Osteocyte (in vitro differentiated cells): ENCODE measurements around the gene EVPLL. TPM values are rescaled to one million over a fixed set of nuclear protein-coding genes. Genes with fewer than 3 reads are reported as not detected.
A peak's percentile ranks its signal among the peaks of the same experiment; 100 is the strongest.
"Not testable (repeated sequence)": the region's sequence is repeated elsewhere in the genome, so short reads cannot be mapped to it uniquely, and the experiment has no call there.

Experiments used
- DNase-seq: peaks from one replicate; pipeline ENCODE4 v3.0.0; 2021; ENCODE audit warnings: mixed read lengths; ENCODE audit not compliant: unreplicated experiment; ENCODE audit errors: extremely low spot score
- H3K27ac Mint-ChIP-seq: one replicate; pipeline ENCODE4 v1.8.0; 2021; ENCODE audit warnings: mild to moderate bottlenecking, mixed read lengths; ENCODE audit not compliant: unreplicated experiment
- H3K27me3 Mint-ChIP-seq: one replicate; pipeline ENCODE4 v1.8.0; 2021; ENCODE audit warnings: mixed read lengths; ENCODE audit not compliant: unreplicated experiment
- H3K36me3 Mint-ChIP-seq: one replicate; pipeline ENCODE4 v1.8.0; 2021; ENCODE audit warnings: mixed read lengths; ENCODE audit not compliant: unreplicated experiment
- H3K4me1 Mint-ChIP-seq: one replicate; pipeline ENCODE4 v1.8.0; 2021; ENCODE audit warnings: mixed read lengths; ENCODE audit not compliant: unreplicated experiment
- H3K4me3 Mint-ChIP-seq: one replicate; pipeline ENCODE4 v1.8.0; 2021; ENCODE audit warnings: mild to moderate bottlenecking, moderate library complexity, mixed read lengths; ENCODE audit not compliant: unreplicated experiment
- H3K9me3 Mint-ChIP-seq: one replicate; pipeline ENCODE4 v1.8.0; 2021; ENCODE audit warnings: mixed read lengths; ENCODE audit not compliant: unreplicated experiment
- microRNA-seq: library from miRNA; unstranded; fragments of <30 nt; microRNA quantifications from one replicate; pipeline ENCODE4 v1.1.0, GENCODE V29; 2020; ENCODE audit not compliant: unreplicated experiment
- total RNA-seq: library from RNA; stranded (reverse); gene quantifications from 2 replicates; pipeline ENCODE4 v1.2.1, GENCODE V29; 2021

Gene EVPLL
- total RNA-seq, 1 donor from 2014 or later, result not detected

- H3K4me1 Mint-ChIP-seq, result peaks cover 13% of the 10 kb centered on the region
- not testable (repeated sequence) for DNase-seq, H3K36me3 Mint-ChIP-seq, H3K27me3 Mint-ChIP-seq, H3K9me3 Mint-ChIP-seq
- H3K4me3 Mint-ChIP-seq, result peak overlapping the region; percentile 92
- H3K27ac Mint-ChIP-seq, result peak overlapping the region; percentile 95
Observed at GRCh38 chr17:18410736-18411135, 33.2 kb downstream of the EVPLL start.

GRCh38 chr17:18411377-18411864, 33.8 kb downstream of the EVPLL start:
- peak overlapping the region; percentile 92 for H3K4me3 Mint-ChIP-seq
- peaks cover 13% of the 10 kb centered on the region for H3K4me1 Mint-ChIP-seq

DNA sequence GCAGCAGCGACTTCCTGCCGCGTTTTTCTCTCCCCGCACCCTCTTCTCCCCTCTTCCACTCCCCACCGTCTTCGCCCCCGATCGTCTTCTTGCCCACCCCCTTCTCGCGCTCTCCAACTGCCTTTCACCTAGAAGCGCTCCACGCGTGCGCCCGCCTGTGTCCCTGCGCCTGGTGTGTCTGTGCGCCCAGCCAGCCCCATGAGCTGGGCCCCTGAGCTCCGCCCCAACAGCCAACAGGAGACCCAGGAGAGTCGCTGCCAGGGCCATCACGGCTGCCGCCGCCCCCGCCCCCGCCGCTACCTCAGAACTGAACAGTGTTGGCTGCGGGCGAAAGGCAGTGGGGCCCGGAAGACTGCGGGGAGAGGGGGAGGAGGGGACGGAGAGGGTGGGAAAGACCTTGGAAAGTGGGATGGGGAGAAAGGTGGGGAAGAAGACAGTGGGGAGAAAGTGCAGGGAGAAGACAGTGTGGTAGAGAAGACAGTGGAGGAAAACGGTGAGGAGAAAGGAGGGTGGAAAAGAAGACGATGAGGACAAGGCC, 34.5 kb downstream of the EVPLL start:
- not testable (repeated sequence) for H3K9me3 Mint-ChIP-seq, H3K27me3 Mint-ChIP-seq, H3K36me3 Mint-ChIP-seq, DNase-seq
- Mint-ChIP-seq H3K27ac (peak overlapping the region; percentile 95), H3K4me3 (peak overlapping the region; percentile 92), H3K4me1 (peaks cover 13% of the 10 kb centered on the region)

More at GRCh38 chr17:18411377-18411864, 33.8 kb downstream of the EVPLL start:
- H3K9me3 Mint-ChIP-seq, DNase-seq, H3K36me3 Mint-ChIP-seq, H3K27me3 Mint-ChIP-seq: not testable (repeated sequence)
- H3K27ac Mint-ChIP-seq, result peak overlapping the region; percentile 95

DNA sequence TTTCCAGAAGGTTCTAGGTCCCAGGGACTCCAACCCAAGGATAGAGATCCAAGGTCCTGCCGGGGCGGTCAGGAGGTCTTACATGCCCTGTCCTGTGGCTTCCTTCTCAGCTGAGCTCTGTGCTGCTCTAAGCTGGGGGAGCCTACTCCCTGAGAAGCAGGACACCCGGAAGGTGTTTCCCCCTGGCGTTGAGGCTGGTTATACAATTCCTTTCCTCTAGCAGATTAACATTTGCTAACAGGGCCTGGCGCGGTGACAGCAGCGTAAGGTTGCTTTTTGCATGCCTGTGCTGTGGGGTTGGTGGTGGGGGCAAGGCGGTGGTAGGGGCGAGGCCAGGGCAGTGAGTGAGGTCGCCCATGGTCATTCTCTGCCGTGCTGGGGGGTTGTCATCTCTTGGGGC, 43.9 kb downstream of the EVPLL start:
- H3K4me1 Mint-ChIP-seq, H3K4me3 Mint-ChIP-seq, H3K36me3 Mint-ChIP-seq, H3K27ac Mint-ChIP-seq, DNase-seq, H3K9me3 Mint-ChIP-seq, H3K27me3 Mint-ChIP-seq: not testable (repeated sequence)

DNA sequence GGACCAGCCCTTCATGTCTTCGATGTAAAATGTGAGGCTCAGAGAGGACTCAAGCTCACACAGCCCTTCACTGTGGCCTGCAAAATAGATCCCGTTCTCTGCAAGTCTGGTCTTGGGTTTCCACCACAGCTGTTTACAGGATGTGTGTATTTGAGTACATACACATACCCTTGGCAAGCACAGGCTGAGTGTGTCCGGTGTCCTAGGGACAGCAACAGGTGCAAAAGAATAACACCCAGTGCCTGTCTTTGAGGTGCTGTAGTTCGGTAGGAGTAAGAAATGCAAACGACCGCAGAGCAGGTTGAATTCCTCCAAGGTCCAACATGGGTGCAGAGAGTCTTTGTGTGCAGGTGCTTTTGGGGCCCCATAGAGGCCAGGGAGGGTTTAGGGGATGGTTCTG, 44.9 kb downstream of the EVPLL start:
- H3K9me3 Mint-ChIP-seq, H3K36me3 Mint-ChIP-seq, H3K27me3 Mint-ChIP-seq, H3K27ac Mint-ChIP-seq, H3K4me1 Mint-ChIP-seq, DNase-seq, H3K4me3 Mint-ChIP-seq: not testable (repeated sequence)

GRCh38 chr17:18423015-18423414, 45.4 kb downstream of the EVPLL start:
- H3K27ac Mint-ChIP-seq, H3K36me3 Mint-ChIP-seq, H3K4me1 Mint-ChIP-seq, H3K27me3 Mint-ChIP-seq, H3K9me3 Mint-ChIP-seq, DNase-seq, H3K4me3 Mint-ChIP-seq: not testable (repeated sequence)

GRCh38 chr17:18425593-18425992, 48.0 kb downstream of the EVPLL start:
- H3K4me3 Mint-ChIP-seq, DNase-seq, H3K36me3 Mint-ChIP-seq, H3K9me3 Mint-ChIP-seq, H3K27ac Mint-ChIP-seq, H3K27me3 Mint-ChIP-seq, H3K4me1 Mint-ChIP-seq: not testable (repeated sequence)

DNA sequence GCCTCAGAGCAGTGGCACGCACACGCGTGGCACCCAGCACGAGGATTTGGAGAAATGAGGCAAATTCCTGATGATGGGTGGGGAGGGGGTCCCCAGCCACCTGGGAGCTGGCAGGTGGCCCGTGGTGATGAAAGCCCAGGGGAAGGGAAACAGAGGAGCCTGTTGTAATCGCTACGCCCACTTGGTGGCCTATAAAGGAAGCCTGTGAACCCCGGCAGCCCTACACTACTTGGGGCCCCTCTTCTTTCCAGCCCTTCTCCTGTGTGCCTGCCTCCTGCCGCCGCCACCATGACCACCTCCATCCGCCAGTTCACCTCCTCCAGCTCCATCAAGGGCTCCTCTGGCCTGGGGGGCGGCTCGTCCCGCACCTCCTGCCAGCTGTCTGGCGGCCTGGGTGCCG, 49.1 kb downstream of the EVPLL start:
- H3K27ac Mint-ChIP-seq, H3K9me3 Mint-ChIP-seq, H3K27me3 Mint-ChIP-seq, H3K4me3 Mint-ChIP-seq, DNase-seq, H3K36me3 Mint-ChIP-seq, H3K4me1 Mint-ChIP-seq: not testable (repeated sequence)

- not testable (repeated sequence) for H3K27me3 Mint-ChIP-seq, H3K4me1 Mint-ChIP-seq, H3K4me3 Mint-ChIP-seq, H3K27ac Mint-ChIP-seq, H3K36me3 Mint-ChIP-seq, DNase-seq, H3K9me3 Mint-ChIP-seq
Observed at GRCh38 chr17:18432206-18432605, 54.6 kb downstream of the EVPLL start.

Small RNAs within 50 kb of the gene (microRNA-seq; reads per million reads assigned to microRNA genes)
- not detected for gene MIR6778

Other genes with a start within 250 kb of the EVPLL start
- 89.4 and 95.9 TPM in 2 replicates for gene ALKBH5, start 193.9 kb upstream of the EVPLL start, total RNA-seq
- gene LLGL1, start 152.1 kb upstream of the EVPLL start, total RNA-seq, result 43.7 and 45.0 TPM in 2 replicates
- gene FLII, start 119.0 kb upstream of the EVPLL start, total RNA-seq, result 212 and 214 TPM in 2 replicates
- gene MIEF2, start 117.1 kb upstream of the EVPLL start, total RNA-seq, result 10.8 and 15.3 TPM in 2 replicates
- gene TOP3A, start 62.8 kb upstream of the EVPLL start, total RNA-seq, result 41.5 and 44.8 TPM in 2 replicates
- 19.8 and 21.2 TPM in 2 replicates for gene SMCR8, start 62.5 kb upstream of the EVPLL start, total RNA-seq
- gene SHMT1, start 14.2 kb upstream of the EVPLL start, total RNA-seq, result 5.4 and 5.8 TPM in 2 replicates
- gene LGALS9C, start 99.0 kb downstream of the EVPLL start, total RNA-seq, result not detected in 2 replicates